Measurements from ENCODE around the gene MEIS1. TPM values are rescaled to one million over a fixed set of nuclear protein-coding genes. Genes with fewer than 3 reads are reported as not detected.

The MEIS1 gene
- total RNA-seq, 1 experiment from 2014 or later: 0.66 TPM

GRCh38 chr2:66464930-66465637, 30.2 kb downstream of the MEIS1 start:
- Histone ChIP-seq H3K79me1 (ENCODE audit: insufficient read depth, low read depth, low read length, poor library complexity, severe bottlenecking) (no peaks in the 10 kb centered on the region), H4K20me1 (ENCODE audit: control insufficient read depth, insufficient read depth, insufficient read length) (no peaks in the 10 kb centered on the region), H4K5ac (ENCODE audit: insufficient read length, low read depth, low read length) (no peak overlapping the region), H2AFZ (ENCODE audit: low read length) (no peak overlapping the region), H4K8ac (replicated peaks; ENCODE audit: insufficient read length, low read depth, low read length) (no peak overlapping the region), H3K9ac (ENCODE audit: extremely low read depth, insufficient read length, low read length) (no peak overlapping the region), H3K9me3 (ENCODE audit: control insufficient read depth, low read depth, low read length) (no peaks in the 10 kb centered on the region), H3K23me2 (ENCODE audit: insufficient read length, low read depth, low read length, poor library complexity, severe bottlenecking) (no peaks in the 10 kb centered on the region), H3K18ac (ENCODE audit: insufficient read length, low read depth, low read length) (no peak overlapping the region), H2BK20ac (ENCODE audit: low read depth, low read length, poor library complexity, severe bottlenecking) (no peak overlapping the region), H3K79me2 (ENCODE audit: insufficient read depth, low read length) (no peaks in the 10 kb centered on the region), H3K4me2 (ENCODE audit: insufficient read depth, insufficient read length, low read length) (no peak overlapping the region), H2BK15ac (ENCODE audit: low read depth, low read length) (no peak overlapping the region), H2AK5ac (ENCODE audit: insufficient read length, low read length) (no peak overlapping the region), H2BK5ac (ENCODE audit: insufficient read length, low read length) (no peak overlapping the region), H3K23ac (ENCODE audit: insufficient read length, low read depth, low read length) (no peak overlapping the region), H3K27me3 (ENCODE audit: insufficient read depth, low read length) (no peaks in the 10 kb centered on the region), H3K4ac (ENCODE audit: low read depth, low read length) (no peak overlapping the region), H3K4me1 (ENCODE audit: insufficient read depth, low read length) (no peaks in the 10 kb centered on the region), H3K14ac (ENCODE audit: insufficient read depth, low read length) (no peak overlapping the region), H3T11ph (ENCODE audit: low read length) (no peak overlapping the region), H2BK120ac (ENCODE audit: low read depth, low read length, poor library complexity, severe bottlenecking) (no peak overlapping the region), H4K91ac (ENCODE audit: insufficient read length, low read depth, low read length) (no peak overlapping the region), H3K27ac (ENCODE audit: insufficient read length, low read depth, low read length) (no peak overlapping the region), H2BK12ac (ENCODE audit: insufficient read length, low read depth, low read length) (no peak overlapping the region), H3K56ac (ENCODE audit: insufficient read length, low read depth, low read length) (no peak overlapping the region)
- no peaks in the 10 kb centered on the region for H3K36me3 Mint-ChIP-seq (ENCODE audit: insufficient read depth in 1 of 3, low read depth in 3 of 3)
- H3K4me1 Mint-ChIP-seq: peaks cover 15 to 16% of the 10 kb centered on the region in 2 experiments
- no CpG with 5 or more reads among the region's 4 CpGs for WGBS (ENCODE audit: extremely low coverage, insufficient read length, low lambda C conversion rate)
- no peaks in the 10 kb centered on the region for H3K9me3 Mint-ChIP-seq
- H3K27ac Mint-ChIP-seq: no peak overlapping the region
- TF ChIP-seq CTCF (conservative IDR thresholded peaks at IDR 0.05): no peak
- DNase-seq: no peak
- no peak overlapping the region for H3K4me3 Mint-ChIP-seq
- H3K27me3 Mint-ChIP-seq (ENCODE audit: low read depth): peaks cover under 1% of the 10 kb centered on the region; the same call in 1 of the 2 replicates

Data from H9 (cell line).